CD14-positive monocyte (primary cell): ENCODE data around the gene SLC25A22. TPM values are rescaled to one million over a fixed set of nuclear protein-coding genes. Genes with fewer than 3 reads are reported as not detected.

Experiments
- DNase-seq, 3 donors: peaks; one replicate each; pipeline ENCODE4 v3.0.0-alpha.2; 2011 to 2022
- H2AFZ ChIP-seq: 2 replicates; pipeline ENCODE4 v1.6.0; 2012; ENCODE audit warnings: mild to moderate bottlenecking, low read depth, low read length, inconsistent platforms; ENCODE audit not compliant: insufficient read depth, poor library complexity, severe bottlenecking
- H3K27ac ChIP-seq, 2 donors: 1 replicate in 1 of 2; 2 replicates in 1 of 2; pipeline ENCODE4 v1.5.1; 2012 to 2013; ENCODE audit warnings: low read length in 2 of 2, control low read depth in 1 of 2, inconsistent platforms in 1 of 2, low read depth in 1 of 2, mild to moderate bottlenecking in 1 of 2
- H3K27me3 ChIP-seq, 2 donors: one replicate each; pipeline versions ENCODE4 v1.6.0 to v1.6.1; 2011 to 2013; ENCODE audit warnings: low read length in 2 of 2; ENCODE audit not compliant: control insufficient read depth in 2 of 2, insufficient read depth in 2 of 2
- H3K36me3 ChIP-seq, 2 donors: replicated peaks in 1 of 2; 1 replicate in 1 of 2; 2 replicates in 1 of 2; pipeline versions ENCODE4 v1.5.1 to v1.6.1; 2012 to 2013; ENCODE audit warnings: low read length in 2 of 2, control low read depth in 1 of 2, inconsistent platforms in 1 of 2, mild to moderate bottlenecking in 1 of 2; ENCODE audit not compliant: insufficient read depth in 2 of 2, control insufficient read depth in 1 of 2
- H3K4me1 ChIP-seq, 2 donors: 1 replicate in 1 of 2; 2 replicates in 1 of 2; pipeline versions ENCODE4 v1.5.1 to v1.6.1; 2012 to 2013; ENCODE audit warnings: low read length in 2 of 2, control low read depth in 1 of 2, inconsistent platforms in 1 of 2, mild to moderate bottlenecking in 1 of 2, moderate library complexity in 1 of 2; ENCODE audit not compliant: insufficient read depth in 2 of 2, control insufficient read depth in 1 of 2
- H3K4me2 ChIP-seq: replicated peaks from 2 replicates; pipeline ENCODE3; 2012; ENCODE audit warnings: low read length, moderate library complexity, mild to moderate bottlenecking; ENCODE audit not compliant: poor library complexity, severe bottlenecking; ENCODE audit errors: extremely low read depth
- H3K4me3 ChIP-seq, 3 experiments: fragments of 200-600 bp in 1 of 3; sonication (generic) in 1 of 3; replicated peaks in 1 of 3; 1 replicate in 2 of 3; 2 replicates in 1 of 3; pipeline ENCODE4 v1.5.1; 2011 to 2013; ENCODE audit warnings: low read length in 3 of 3, mild to moderate bottlenecking in 3 of 3, control low read depth in 2 of 3, low read depth in 2 of 3, inconsistent platforms in 1 of 3, moderate library complexity in 1 of 3
- H3K79me2 ChIP-seq: 2 replicates; pipeline ENCODE4 v1.6.0; 2012; ENCODE audit warnings: mild to moderate bottlenecking, control low read depth, inconsistent platforms, low read length, moderate library complexity; ENCODE audit not compliant: insufficient read depth
- H3K9ac ChIP-seq: 2 replicates; pipeline ENCODE4 v1.6.0; 2017; ENCODE audit warnings: low read length, mild to moderate bottlenecking; ENCODE audit not compliant: insufficient read depth, poor library complexity, severe bottlenecking
- H3K9me3 ChIP-seq, 2 donors: replicated peaks in 1 of 2; 1 replicate in 1 of 2; 2 replicates in 1 of 2; pipeline versions ENCODE4 v1.5.1 to v1.6.1; 2012 to 2013; ENCODE audit warnings: low read length in 2 of 2, control low read depth in 1 of 2; ENCODE audit not compliant: control insufficient read depth in 1 of 2, insufficient read depth in 1 of 2
- H4K20me1 ChIP-seq: 2 replicates; pipeline ENCODE4 v1.6.0; 2012; ENCODE audit warnings: mild to moderate bottlenecking, low read length, control low read depth, moderate library complexity; ENCODE audit not compliant: insufficient read depth
- H3K27ac Mint-ChIP-seq, 7 donors: one replicate each; pipeline ENCODE4 v1.8.0; 2020; ENCODE audit warnings: mild to moderate bottlenecking in 7 of 7, mixed read lengths in 7 of 7, moderate library complexity in 6 of 7, inconsistent platforms in 2 of 7
- H3K27me3 Mint-ChIP-seq, 3 donors: one replicate each; pipeline ENCODE4 v1.8.0; 2021 to 2022; ENCODE audit warnings: low read depth in 3 of 3, mild to moderate bottlenecking in 3 of 3, mixed read lengths in 3 of 3, moderate library complexity in 3 of 3, inconsistent platforms in 1 of 3
- H3K36me3 Mint-ChIP-seq, 2 donors: one replicate each; pipeline ENCODE4 v1.8.0; 2020; ENCODE audit warnings: mixed read lengths in 2 of 2, inconsistent platforms in 1 of 2, mild to moderate bottlenecking in 1 of 2
- H3K4me1 Mint-ChIP-seq: one replicate; pipeline ENCODE4 v1.8.0; 2020; ENCODE audit warnings: mild to moderate bottlenecking, mixed read lengths
- H3K4me3 Mint-ChIP-seq, 2 donors: one replicate each; pipeline ENCODE4 v1.8.0; 2020; ENCODE audit warnings: mild to moderate bottlenecking in 2 of 2, mixed read lengths in 2 of 2, moderate library complexity in 1 of 2
- H3K9me3 Mint-ChIP-seq, 7 donors: one replicate each; pipeline ENCODE4 v1.8.0; 2020 to 2022; ENCODE audit warnings: mixed read lengths in 7 of 7, mild to moderate bottlenecking in 6 of 7, moderate library complexity in 6 of 7, inconsistent platforms in 2 of 7
- CTCF ChIP-seq: fragments of 200-600 bp; IDR thresholded peaks from one replicate; pipeline ENCODE4 v1.8.0; 2022; ENCODE audit warnings: antibody characterized with exemption, mild to moderate bottlenecking
- WGBS: methylation state at CpG from one replicate; pipeline ENCODE4 v1.1.5; 2013; ENCODE audit warnings: missing lambda C conversion rate; ENCODE audit not compliant: insufficient coverage; 5-methylcytosine and 5-hydroxymethylcytosine counted together
- intact Hi-C, 2 donors: fragments of 100-400 bp; cut with micrococcal nuclease; formaldehyde crosslinking; loops; one replicate each; pipeline versions ENCODE4 v1.15.0 to v1.15.1; 2023
- polyA plus RNA-seq, 3 donors: library from polyadenylated mRNA; depleted of rRNA in 1 of 3; unstranded in 2 of 3; stranded (reverse) in 1 of 3; fragments of 300-500 nt in 2 of 3; fragments of >200 nt in 1 of 3; fragmentation: Illumina TruSeq in 2 of 3; gene quantifications; 1 replicate in 2 of 3; 2 replicates in 1 of 3; pipeline ENCODE4 v1.2.3, GENCODE V29; 2012 to 2021

SLC25A22 gene
- polyA plus RNA-seq, 3 donors: 4.4 to 20.9 (median 5.6) TPM

DNA sequence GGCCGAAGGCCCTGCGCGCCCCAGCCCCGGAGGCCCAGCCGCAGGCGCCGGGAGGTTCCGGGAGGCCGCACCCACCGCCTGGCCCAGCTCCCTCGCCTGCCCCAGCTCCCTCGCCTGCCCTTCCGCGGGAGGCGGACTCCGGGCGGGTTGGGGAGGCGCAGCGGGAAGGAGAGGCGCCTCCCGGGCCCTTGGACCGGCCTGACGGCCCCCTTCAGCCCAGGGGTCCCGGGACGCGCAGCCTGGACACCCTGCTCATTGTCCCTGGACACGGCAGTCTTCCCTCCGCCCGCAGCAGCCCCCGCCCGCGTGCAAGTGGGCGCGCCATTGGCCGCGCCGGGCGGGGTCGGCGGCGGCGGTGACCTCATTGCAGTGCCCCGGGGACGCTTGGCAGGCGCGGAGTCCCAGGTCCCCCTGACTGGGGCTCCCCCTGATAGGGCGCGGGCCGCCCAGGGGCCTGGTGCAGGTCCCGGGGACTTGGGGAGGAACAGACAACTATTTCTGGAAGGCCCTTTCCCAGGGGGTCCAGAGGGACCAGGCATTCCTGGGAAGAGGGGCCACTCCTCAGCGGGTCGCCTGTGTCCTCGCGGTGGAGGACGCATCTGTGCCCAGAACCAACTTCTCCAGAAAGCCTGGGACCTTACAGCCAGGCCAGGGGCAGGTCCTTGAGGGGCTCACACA is 35.2 kb upstream of the SLC25A22 start:
- H3K36me3 Mint-ChIP-seq: peaks cover 21 to 22% of the 10 kb centered on the region in 2 donors
- intact Hi-C loops: no loop called here
- peak overlapping the region in 4 of 7 donors; percentile 76 to 95 (median 90) for H3K27ac Mint-ChIP-seq
- Histone ChIP-seq H3K36me3 (peaks cover 19 to 22% of the 10 kb centered on the region in 2 donors), H3K4me3 (peak overlapping the region; percentile 47 to 85 (median 56)), H3K9ac (peak overlapping the region; percentile 66), H3K4me1 (peaks cover 63 to 67% of the 10 kb centered on the region in 2 donors), H3K4me2 (peak overlapping the region; percentile 91), H4K20me1 (peaks cover 72% of the 10 kb centered on the region), H2AFZ (no peak overlapping the region), H3K79me2 (peaks cover 21% of the 10 kb centered on the region), H3K9me3 (no peaks in the 10 kb centered on the region), H3K27me3 (peaks cover 10 to 52% of the 10 kb centered on the region in 2 donors), H3K27ac (peak overlapping the region in 1 of 2 donors; percentile 71)
- WGBS: under 1% methylated on average over 50 of the region's 55 CpGs
- H3K4me3 Mint-ChIP-seq: peak overlapping the region; percentile 84 to 87
- peaks cover 32 to 67% (median 39%) of the 10 kb centered on the region in 3 donors for H3K27me3 Mint-ChIP-seq
- DNase-seq: peak; percentile 34 to 48 (median 46)
- peaks cover 58% of the 10 kb centered on the region for H3K4me1 Mint-ChIP-seq
- peaks cover 0 to 17% (median 1%) of the 10 kb centered on the region in 7 donors for H3K9me3 Mint-ChIP-seq
- no peak for TF ChIP-seq CTCF

DNA sequence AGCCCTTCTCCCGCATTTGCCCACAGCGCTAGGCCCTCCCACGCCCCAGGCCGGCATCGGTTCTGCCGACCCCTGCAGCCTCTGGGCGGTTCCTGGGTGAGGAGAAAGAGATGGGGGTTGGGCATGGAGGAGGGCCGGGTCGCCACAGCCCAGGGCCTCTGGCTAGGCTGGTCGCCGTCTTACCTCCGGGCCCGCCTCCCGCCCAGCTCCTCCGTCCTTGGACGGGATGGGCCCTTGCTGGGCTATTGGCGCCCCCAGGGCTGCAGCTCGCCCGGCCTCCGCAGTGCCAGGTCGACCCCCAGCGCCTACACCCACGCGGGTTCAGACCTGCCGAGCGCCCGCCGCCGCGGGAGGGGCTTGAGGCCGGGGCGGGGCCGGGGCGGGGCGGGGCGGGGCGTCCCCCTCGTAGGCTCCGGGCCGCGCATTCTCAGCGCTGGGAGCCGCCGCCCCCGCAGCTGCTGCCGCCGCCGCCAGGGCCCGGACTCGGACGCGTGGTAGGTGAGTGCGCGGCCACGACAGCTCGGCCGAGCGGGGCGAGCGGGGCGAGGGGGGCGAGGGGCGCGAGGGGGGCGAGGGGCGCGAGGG is 34.5 kb upstream of the SLC25A22 start, which contains the start of gene CD151:
CD151 (plus strand) TSS at position 424 of the 585 bp plus-strand sequence. CDS start 3,118 bp downstream, outside the sequence.
- peak within 1 kb of the TSS; percentile 91 for H3K4me2 ChIP-seq
- WGBS: 2% methylated on average over 46 of the region's 67 CpGs

More for the DNA sequence above, 34.5 kb upstream of the SLC25A22 start, which contains the start of gene CD151:
- peak in 2 of 3 donors; percentile 41 to 47 for DNase-seq
- no peak for TF ChIP-seq CTCF
- intact Hi-C loops: no loop called here
- Histone ChIP-seq H3K79me2 (peaks cover 21% of the 10 kb centered on the region), H3K9me3 (no peaks in the 10 kb centered on the region), H3K4me1 (peaks cover 70 to 73% of the 10 kb centered on the region in 2 donors), H3K4me3 (peak within 1 kb of the TSS; percentile 47 to 85 (median 56)), H3K27ac (peak within 1 kb of the TSS in 1 of 2 donors; percentile 71), H4K20me1 (peaks cover 65% of the 10 kb centered on the region), H2AFZ (peak within 1 kb of the TSS; percentile 41), H3K36me3 (peaks cover 14 to 16% of the 10 kb centered on the region in 2 donors), H3K9ac (peak within 1 kb of the TSS; percentile 66), H3K27me3 (peaks cover 10 to 58% of the 10 kb centered on the region in 2 donors)
- H3K36me3 Mint-ChIP-seq: peaks cover 18 to 21% of the 10 kb centered on the region in 2 donors
- H3K4me1 Mint-ChIP-seq: peaks cover 64% of the 10 kb centered on the region
- peak within 1 kb of the TSS; percentile 63 to 95 (median 86) for H3K27ac Mint-ChIP-seq
- peaks cover 0 to 21% (median 3%) of the 10 kb centered on the region in 7 donors for H3K9me3 Mint-ChIP-seq
- peak within 1 kb of the TSS; percentile 84 to 87 for H3K4me3 Mint-ChIP-seq
- peaks cover 38 to 74% (median 45%) of the 10 kb centered on the region in 3 donors for H3K27me3 Mint-ChIP-seq
